SK-N-MC (cell line): ENCODE data around the gene CRLF2.

Experiments
- EZH2 ChIP-seq: fragments of 200-600 bp; sonication (generic); IDR thresholded peaks from one replicate; pipeline ENCODE4 v1.6.1; 2017; ENCODE audit warnings: antibody characterized with exemption
- POLR2AphosphoS5 ChIP-seq: IDR thresholded peaks from 2 replicates; pipeline ENCODE4 v1.6.1; 2012; ENCODE audit warnings: mild to moderate bottlenecking, low read depth, low read length, borderline replicate concordance

- no peak for TF ChIP-seq EZH2
- TF ChIP-seq POLR2AphosphoS5: no peak
These were observed 43.3 kb downstream of the CRLF2 start for GRCh38 chrX:1169189-1169588.
